HG02981 (cell line): ENCODE data around the gene HIF1A.
"Not testable (repeated sequence)": the region's sequence is repeated elsewhere in the genome, so short reads cannot be mapped to it uniquely, and the experiment has no call there.

ENCODE experiments used
- ATAC-seq: cut with Tn5 transposase; IDR thresholded peaks from one replicate; pipeline ENCODE4 v1.9.1; 2021; ENCODE audit warnings: mild to moderate bottlenecking, moderate library complexity; ENCODE audit not compliant: unreplicated experiment

Gene HIF1A

DNA sequence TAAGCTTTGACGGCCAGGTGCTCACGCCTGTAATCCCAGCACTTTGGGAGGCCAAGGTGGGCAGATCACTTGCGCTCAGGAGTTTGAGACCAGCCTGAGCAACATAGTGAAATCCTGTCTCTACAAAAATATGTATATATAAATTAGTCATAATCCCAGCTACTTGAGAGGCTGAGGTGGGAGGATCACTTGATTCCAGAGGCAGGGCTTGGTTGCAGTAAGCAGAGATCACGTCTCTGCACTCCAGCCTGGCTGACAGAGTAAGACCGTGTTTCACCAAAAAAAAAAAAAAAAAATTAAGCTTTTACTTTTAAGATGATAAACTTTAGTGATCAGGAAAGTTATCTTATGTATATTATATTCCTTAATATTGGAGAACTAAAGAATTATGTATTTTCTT lies 48.9 kb downstream of the HIF1A start:
- no peak for ATAC-seq

DNA sequence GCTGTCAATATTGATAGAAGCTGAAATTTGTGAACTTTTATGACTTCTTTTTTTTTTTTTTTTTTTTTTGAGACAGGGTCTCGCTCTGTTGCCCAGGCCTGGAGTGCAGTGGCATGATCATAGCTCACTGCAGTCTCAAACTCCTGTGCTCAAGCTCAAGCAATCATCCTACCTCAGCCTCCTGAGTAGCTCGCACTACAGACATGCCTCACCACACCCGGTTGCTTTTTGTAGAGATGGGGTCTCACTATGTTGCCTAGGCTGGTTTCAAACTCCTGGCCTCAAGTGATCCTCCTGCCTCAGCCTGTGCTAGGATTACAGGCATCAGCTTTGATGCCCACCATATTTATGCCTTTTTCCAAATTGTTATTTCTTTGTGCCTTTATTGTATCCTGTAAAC lies 51.0 kb downstream of the HIF1A start:
- ATAC-seq = not testable (repeated sequence)

DNA sequence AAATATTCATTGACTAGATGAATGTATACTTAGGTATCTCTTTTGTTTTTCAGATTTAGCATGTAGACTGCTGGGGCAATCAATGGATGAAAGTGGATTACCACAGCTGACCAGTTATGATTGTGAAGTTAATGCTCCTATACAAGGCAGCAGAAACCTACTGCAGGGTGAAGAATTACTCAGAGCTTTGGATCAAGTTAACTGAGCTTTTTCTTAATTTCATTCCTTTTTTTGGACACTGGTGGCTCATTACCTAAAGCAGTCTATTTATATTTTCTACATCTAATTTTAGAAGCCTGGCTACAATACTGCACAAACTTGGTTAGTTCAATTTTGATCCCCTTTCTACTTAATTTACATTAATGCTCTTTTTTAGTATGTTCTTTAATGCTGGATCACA lies 51.6 kb downstream of the HIF1A start:
- no peak for ATAC-seq

DNA sequence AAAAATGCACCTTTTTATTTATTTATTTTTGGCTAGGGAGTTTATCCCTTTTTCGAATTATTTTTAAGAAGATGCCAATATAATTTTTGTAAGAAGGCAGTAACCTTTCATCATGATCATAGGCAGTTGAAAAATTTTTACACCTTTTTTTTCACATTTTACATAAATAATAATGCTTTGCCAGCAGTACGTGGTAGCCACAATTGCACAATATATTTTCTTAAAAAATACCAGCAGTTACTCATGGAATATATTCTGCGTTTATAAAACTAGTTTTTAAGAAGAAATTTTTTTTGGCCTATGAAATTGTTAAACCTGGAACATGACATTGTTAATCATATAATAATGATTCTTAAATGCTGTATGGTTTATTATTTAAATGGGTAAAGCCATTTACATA lies 52.0 kb downstream of the HIF1A start:
- no peak for ATAC-seq

DNA sequence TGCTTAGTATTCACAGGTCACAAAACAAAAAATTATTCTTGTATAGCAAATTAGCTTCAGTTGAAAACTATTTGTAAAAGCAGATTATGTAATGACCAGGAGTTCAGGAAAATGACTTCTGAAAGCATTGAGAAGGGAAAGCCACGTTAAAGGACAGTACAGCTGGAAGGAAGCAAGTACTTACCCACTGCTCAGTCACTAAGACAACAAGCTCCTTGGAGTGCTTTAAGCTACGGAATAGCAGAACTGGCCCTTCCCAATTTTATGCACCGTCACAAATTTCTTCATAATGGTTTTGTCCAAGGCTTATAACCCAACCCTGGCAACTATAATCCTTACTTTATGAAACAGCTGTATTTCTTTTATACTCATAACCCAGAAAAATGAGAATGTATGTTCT lies 54.0 kb downstream of the HIF1A start:
- no peak for ATAC-seq

DNA sequence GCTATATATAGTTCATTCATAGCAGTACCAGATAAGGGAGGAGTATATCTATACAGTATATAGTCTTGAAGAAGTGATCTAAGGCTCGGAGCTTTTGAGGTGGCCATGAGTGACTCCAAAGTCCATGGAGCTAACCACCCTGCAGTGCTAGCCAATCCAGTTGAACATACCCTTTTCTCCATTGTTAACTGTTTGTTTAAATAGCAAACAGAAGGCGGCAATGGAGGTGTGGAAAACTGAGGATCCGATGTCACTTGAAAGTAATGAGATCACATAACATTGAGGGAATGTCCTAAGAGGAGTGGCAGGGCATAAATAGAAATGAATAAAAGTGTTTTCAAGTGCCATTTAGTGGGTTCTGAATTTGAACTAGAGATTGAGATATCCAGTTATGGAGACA lies 54.6 kb downstream of the HIF1A start:
- no peak for ATAC-seq

DNA sequence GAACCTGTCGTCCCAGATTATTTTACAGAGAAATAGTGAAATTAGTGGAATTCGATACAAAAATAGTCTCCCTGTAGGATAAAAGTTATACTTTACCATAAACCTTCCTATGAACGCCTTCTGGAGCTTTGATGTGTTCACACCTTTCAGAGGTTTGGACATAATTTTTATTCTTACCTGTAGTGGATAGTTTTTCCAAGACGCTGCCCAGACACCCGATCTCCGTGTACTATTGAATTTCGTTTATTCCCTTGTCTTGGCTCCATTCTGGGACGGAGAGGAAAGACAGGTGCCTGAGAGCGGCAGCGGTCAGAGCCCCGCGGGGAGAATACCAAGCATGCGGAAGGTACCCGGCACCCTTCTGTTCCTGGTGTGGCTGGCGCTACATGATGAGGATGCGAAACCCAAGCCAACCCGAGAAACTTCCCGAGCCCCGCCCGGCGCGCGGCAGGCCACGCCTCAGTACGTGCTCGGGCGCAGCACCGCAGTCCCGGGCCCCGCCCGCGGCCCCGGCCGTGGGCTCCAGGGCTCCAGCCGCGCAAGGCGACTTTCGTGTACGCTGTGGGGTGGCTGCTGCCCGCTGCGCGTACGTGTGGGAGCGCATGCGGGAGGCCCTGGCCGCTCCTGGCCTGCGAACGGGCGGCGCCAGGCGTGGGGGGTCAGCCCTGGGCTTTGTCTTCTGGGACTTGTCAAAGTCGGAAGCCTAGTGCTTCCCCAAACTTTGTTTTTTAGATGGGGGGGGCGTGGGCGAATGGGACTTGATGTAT lies 55.6 kb downstream of the HIF1A start:
- peak; percentile 86 for ATAC-seq

DNA sequence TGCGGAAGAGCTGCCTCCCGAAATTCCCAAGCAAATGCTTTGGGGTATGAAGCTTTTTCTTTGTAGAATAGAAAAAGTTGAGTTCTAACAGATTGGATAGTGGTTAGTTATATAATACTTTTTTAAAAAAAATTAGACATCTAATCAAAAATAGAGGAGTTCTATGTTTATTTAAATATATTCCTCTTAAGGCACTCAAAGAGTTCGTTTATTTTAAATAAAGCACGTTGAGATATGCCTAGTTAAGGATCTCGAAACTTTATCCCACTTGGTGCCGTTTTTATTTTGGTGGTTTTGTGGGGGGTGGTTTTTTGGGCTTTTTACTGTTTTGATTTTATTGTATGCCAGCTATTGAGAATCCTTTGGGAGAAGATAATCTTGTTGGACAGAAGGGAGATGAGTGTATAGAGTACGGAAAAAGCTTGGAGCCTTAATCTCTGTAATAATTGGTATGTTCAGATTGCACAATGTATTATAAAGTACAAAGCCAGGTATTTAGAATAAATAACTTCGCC lies 56.2 kb downstream of the HIF1A start:
- ATAC-seq = no peak

DNA sequence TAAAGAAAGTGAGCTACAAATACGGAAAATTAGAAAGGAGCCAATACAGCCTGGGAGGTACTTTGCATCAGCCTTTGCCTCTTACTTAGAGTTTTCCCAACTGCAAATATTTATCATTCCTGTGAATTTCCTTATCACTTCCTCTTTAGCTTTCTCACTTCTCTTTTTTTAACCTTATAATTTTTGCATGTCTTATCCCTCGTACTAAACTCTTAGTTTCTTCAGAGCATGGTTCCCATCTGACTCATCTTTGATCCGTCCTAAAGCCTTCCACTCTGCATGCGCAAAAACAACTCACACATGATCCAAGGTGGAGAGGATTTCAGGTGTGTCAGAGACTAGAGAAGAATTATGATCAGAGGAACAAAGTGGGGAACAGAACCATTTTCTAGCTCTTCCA lies 57.3 kb downstream of the HIF1A start:
- peak; percentile 53 for ATAC-seq

DNA sequence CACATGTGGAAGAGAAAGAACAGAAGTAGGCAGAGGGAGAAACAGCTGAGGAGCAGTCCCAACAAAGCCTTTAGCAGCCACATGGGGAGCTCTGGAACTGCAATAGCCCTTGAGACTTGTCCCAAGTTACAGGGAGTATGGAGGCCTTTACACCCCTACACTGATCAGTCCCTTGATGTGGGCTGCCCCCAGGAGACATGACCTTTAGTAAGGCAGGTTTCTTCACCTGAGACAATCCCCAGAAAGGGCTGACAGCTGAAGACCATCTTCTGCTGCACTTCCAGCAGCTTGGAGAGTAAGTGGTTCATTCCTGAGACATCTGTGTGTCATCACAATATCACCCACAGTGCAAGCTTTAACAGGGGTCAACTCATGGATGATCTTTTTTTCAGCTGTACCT lies 58.3 kb downstream of the HIF1A start:
- no peak for ATAC-seq

DNA sequence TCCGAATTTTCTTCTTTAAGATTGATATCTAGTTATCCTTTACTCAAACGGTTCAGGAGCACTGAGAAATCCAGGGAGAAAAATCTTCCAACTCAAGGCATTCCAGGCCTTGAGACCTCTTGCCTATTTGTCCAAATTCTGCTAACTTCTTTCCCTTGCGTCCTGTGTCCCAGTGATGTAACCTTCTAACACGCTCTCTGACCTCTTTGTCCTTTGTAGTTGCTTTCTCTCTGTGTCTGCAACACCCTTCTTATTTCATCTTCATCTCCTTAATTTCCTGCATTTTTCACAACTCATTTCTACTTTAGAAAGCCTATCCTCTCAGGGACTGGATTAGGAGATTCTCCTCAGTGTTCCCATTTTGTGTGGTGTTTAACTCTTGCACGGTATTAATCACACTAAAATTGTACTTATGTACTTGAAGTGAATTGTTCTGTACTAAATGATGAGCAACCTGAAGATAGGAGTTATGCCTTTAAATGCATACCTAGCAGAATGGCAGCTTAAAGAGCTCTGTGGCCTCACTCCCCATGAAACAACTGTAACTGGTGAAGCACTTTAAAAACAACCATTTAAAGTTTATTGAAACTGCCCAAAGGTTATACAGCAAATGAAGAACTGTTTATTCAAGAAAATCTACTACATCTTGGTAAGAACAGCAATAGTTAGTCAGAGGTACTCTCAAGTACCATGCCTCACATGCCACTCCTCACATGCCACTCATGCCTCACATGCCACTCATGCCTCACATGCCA lies 59.5 kb downstream of the HIF1A start:
- no peak for ATAC-seq

DNA sequence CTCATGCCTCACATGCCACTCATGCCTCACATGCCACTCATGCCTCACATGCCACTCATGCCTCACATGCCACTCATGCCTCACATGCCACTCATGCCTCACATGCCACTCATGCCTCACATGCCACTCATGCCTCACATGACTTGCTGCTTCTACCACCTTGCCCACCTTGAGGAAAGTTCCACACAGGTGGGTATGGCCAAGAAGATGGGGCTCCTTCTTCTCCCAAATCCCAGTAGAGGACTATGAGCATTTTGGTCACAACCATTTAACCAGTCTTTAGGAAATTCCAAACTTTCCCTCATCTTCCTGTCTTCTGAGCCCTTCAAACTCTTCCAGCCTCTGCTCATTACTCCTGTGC lies 60.0 kb downstream of the HIF1A start:
- not testable (repeated sequence) for ATAC-seq

DNA sequence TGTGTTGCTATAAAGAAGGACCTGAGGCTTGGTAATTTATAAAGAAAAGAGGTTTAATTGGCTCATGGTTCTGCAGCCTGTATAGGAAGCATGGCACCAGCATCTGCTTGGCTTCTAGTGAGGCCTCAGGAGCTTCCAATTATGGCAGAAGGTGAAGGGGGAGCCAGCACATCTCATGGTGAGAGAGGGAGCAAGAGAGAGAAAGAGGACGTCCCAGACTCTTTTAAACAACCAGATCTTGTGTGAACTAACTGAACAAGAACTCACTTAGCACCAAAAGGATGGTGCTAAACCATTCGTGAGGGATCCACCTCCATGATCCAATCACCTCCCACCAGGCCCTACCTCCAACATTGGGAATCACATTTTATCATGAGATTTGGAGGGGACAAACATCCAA lies 60.8 kb downstream of the HIF1A start:
- no peak for ATAC-seq

DNA sequence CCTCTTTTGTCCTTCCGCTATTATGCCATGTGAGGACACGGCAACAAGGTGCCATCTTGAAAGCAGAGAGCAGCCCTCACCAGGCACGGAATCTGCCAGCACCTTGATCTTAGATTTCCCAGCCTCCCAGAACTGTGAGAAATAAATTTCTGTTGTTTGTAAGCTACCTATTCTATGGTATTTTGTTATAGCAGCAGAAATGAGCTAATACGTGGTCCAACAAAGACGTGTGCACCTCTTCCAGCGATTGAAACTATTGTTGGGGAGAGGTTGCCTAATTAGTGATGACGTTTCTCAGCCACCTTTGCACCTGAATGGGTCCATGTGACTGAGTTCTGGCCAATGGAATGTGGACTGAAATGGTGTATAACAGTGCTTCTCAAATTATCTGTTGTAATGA lies 64.6 kb downstream of the HIF1A start:
- no peak for ATAC-seq

DNA sequence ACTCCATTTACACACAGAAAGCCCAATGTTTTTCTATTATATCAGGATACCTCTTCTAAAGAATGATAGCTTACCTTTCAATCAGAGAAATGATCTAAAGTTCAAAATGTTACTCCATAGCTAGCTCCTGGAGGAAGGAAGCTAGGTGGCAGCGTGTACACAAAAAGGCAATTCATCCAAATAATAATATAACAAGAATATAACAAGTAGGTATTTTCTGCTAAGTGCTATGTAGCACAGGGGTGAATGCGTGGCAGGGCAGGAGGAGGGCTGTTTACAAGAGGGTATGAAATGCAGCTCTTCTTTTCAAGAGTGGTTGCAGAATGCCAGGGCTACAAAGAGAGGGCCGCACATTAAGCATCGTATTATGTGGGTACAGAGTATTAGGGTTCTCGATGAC lies 66.2 kb downstream of the HIF1A start:
- peak; percentile 1 for ATAC-seq

DNA sequence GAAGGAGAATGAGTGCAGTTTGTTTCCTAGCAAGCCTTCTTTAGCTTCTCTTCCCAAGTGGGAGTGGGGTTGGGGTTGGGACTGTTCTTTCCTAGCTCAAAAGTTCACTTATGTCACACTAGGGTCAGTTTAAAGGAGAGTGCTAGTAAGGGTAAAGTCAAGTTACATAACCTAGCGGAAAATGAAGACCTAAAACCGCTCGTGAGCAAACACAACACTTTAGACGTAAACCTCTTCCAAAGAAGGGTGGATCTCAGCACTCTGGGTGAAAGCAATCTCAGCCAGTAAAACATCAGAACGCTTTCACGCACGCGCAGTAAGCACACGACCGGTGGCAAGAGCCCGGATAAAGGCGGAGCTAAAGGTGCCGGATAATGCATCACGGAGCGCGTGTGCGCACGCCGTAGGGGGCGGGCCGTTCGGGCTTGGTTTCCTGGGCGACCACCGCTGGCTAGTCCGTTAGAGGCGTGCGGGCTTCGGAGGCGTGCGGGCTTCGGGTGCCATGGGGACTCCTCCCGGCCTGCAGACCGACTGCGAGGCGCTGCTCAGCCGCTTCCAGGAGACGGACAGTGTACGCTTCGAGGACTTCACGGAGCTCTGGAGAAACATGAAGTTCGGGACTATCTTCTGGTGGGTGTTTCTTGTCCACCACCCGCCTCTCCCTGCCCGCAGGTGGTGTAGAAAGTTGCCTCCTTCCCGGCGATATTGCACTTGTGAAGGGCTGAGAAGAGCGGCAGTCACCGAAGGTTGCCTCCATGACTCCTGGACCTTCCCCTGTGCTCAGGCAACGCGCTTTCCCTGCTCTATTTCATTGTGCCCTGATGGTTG lies 66.9 kb downstream of the HIF1A start, which contains the start of gene SNAPC1:
Gene SNAPC1 (plus strand): TSS at position 462 of the 828 bp plus-strand sequence. CDS start 41 bp downstream, at position 503.
- ATAC-seq = peak; percentile 99

DNA sequence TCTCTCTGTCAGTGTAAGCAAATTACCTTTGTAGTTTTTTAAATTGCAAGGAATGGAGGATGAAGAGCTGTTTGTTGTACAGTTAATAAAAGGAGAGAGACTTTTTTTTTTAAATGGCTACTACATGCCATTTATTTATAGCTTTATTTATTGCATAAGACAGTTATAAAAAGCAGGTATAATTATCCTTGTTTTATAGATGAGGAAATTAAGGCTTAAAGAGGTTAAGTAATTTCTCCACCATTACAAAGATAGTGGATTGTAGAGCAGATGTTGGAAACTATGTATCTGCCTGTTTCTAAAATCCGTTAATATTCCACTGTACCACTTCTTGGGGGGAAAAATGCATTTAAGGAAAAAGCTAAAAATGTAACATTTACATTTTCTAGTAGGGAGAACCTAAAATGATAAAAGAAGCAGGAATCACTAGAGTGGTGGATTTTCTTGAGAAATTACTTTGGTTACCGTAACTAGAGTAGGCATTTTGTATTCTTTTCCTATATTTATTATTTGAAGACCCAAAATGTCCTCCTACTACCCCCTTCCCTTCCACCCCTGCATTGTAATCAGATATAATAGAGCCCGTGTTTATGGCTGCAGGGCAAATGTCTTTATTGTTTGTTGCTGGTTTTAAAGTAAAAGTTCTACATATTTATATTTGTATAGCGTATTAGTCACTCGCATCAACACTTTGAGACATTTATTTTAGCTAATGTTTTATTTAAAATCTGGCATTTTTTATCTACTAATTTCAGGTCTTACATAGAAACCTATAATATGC lies 69.2 kb downstream of the HIF1A start:
- ATAC-seq = no peak

DNA sequence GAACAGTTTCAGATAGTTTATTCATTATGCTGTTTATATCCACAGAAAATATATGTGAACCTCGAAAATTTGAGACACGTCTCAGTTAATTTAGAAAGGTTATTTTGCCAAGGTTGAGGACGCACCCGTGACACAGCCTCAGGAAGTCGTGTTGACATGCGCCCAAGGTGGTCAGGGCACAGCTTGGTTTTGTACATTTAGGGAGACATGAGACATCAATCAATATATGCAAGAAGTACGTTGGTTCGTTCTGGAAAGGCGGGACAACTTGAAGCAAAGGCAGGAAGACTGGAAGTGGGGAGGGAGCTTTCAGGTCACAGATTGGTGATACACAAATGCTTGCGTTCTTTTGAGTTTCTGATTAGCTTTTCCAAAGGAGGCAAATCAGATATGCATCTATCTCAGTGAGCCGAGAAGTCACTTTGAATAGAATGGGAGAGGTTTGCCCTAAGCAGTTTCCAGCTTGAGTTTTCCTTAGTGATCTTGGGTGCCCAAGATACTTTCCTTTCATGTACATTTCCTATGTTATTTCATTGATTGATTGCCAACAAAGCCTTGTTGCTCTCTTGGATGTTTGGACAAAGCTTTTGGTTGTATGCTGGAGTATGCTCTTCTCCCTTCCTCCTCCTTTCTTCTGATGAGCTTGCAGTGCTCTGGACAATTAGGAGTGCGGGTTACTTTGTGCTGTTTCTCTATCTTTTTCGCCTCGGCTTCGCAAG lies 70.1 kb downstream of the HIF1A start:
- ATAC-seq = no peak

DNA sequence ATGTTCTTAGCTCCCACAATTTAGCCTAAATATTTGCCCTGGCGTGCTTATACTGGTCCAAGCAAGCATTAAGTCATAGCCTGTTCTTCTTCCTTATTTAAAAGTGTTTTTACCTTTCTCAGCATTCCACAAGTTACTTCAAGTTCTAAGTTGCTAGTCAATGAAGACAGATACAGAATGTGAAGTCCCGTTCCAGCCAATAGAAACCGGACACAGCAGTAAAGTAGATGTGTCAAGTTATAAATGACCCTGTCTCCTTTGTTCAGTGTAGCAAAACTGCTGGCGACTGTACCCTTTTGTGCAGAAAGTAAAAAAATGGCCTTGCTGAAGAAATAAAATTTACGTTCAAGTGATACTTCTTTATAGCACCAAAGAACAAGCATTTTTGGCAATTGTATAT lies 70.8 kb downstream of the HIF1A start:
- ATAC-seq = no peak

DNA sequence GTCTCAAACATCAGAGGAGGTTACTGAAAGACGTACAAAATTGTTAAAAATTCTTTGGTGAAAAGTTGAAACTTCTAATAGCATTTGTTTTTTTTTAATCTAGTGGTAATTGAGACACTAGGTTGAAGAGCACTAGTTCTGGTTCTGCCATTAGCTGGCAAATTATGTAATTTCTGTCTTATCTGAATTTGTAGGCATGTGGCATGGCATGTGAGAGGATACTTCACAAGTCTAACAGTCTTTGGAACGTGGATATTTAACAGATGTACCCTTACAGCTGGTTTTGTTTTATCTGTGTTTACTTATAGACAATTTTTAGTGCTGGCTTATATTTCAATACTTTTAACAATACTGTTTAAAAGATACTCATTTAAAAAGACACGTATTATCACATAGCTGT lies 72.9 kb downstream of the HIF1A start:
- ATAC-seq = no peak
